GDM1 (cell line): ENCODE measurements around the gene RNU1-3.
"Not testable (repeated sequence)": the region's sequence is repeated elsewhere in the genome, so short reads cannot be mapped to it uniquely, and the experiment has no call there.

Experiments used
- DNase-seq: peaks from one replicate; lab custom pipeline; 2025; lab: John Stamatoyannopoulos, UW

The RNU1-3 gene

GRCh38 chr1:16694308-16694702 lies 27.6 kb upstream of the RNU1-3 start:
- DNase-seq: not testable (repeated sequence)

GRCh38 chr1:16693449-16694307 lies 26.9 kb upstream of the RNU1-3 start:
- DNase-seq: not testable (repeated sequence)

- not testable (repeated sequence) for DNase-seq
These were observed 26.1 kb upstream of the RNU1-3 start for GRCh38 chr1:16692717-16693448.

- DNase-seq: not testable (repeated sequence)
These were observed 25.5 kb upstream of the RNU1-3 start for GRCh38 chr1:16692283-16692682.

- DNase-seq: not testable (repeated sequence)
These were observed 24.4 kb upstream of the RNU1-3 start for GRCh38 chr1:16690971-16691682.

- DNase-seq: not testable (repeated sequence)
These were observed 20.5 kb upstream of the RNU1-3 start for GRCh38 chr1:16687132-16687800.

- DNase-seq: not testable (repeated sequence)
These were observed 19.0 kb upstream of the RNU1-3 start for GRCh38 chr1:16685445-16686371.

GRCh38 chr1:16684738-16685337 lies 18.1 kb upstream of the RNU1-3 start:
- DNase-seq: not testable (repeated sequence)

GRCh38 chr1:16684152-16684551 lies 17.4 kb upstream of the RNU1-3 start:
- not testable (repeated sequence) for DNase-seq

- DNase-seq: not testable (repeated sequence)
These were observed 16.1 kb upstream of the RNU1-3 start for GRCh38 chr1:16682803-16683202.

- not testable (repeated sequence) for DNase-seq
These were observed 13.6 kb upstream of the RNU1-3 start for GRCh38 chr1:16680366-16680765.

- DNase-seq: peak; percentile 24
These were observed 11.0 kb upstream of the RNU1-3 start for GRCh38 chr1:16677552-16678431.

GRCh38 chr1:16676661-16677523 lies 10.1 kb upstream of the RNU1-3 start:
- not testable (repeated sequence) for DNase-seq

- DNase-seq: not testable (repeated sequence)
These were observed 8.4 kb upstream of the RNU1-3 start for GRCh38 chr1:16675118-16675510.

- not testable (repeated sequence) for DNase-seq
These were observed 7.2 kb upstream of the RNU1-3 start for GRCh38 chr1:16673976-16674375.

- not testable (repeated sequence) for DNase-seq
These were observed 912 bp downstream of the RNU1-3 start for GRCh38 chr1:16665836-16666235.

GRCh38 chr1:16658234-16658633 lies 8.5 kb downstream of the RNU1-3 start:
- DNase-seq: not testable (repeated sequence)
